RWPE2 (cell line): ENCODE measurements around the gene SYMPK.

Experiments
- ATAC-seq: fragments of 200-7000 bp; cut with Tn5 transposase; 3 replicates; pipeline ENCODE4 v1.9.1; 2021; ENCODE audit warnings: low read depth
- DNase-seq: peaks from one replicate; pipeline ENCODE4 v3.0.0-alpha.2; 2020; ENCODE audit warnings: low spot score
- H3K27ac ChIP-seq: fragments of 450-650 bp; 2 replicates; pipeline ENCODE4 v1.5.1; 2017; ENCODE audit warnings: mild to moderate bottlenecking; ENCODE audit not compliant: poor library complexity, severe bottlenecking
- H3K27me3 ChIP-seq: fragments of 250-450 bp; sonication (Bioruptor Pico); 2 replicates; pipeline ENCODE4 v1.5.1; 2021; ENCODE audit warnings: mild to moderate bottlenecking, moderate library complexity; ENCODE audit not compliant: insufficient read depth, poor library complexity, severe bottlenecking
- H3K36me3 ChIP-seq: fragments of 250-450 bp; sonication (Bioruptor Pico); 2 replicates; pipeline ENCODE4 v1.5.1; 2020; ENCODE audit warnings: low read depth, mild to moderate bottlenecking, moderate library complexity
- H3K4me1 ChIP-seq: fragments of 250-450 bp; sonication (Bioruptor Pico); 2 replicates; pipeline ENCODE4 v1.5.1; 2021; ENCODE audit warnings: mild to moderate bottlenecking, moderate library complexity; ENCODE audit not compliant: insufficient read depth, poor library complexity, severe bottlenecking
- H3K4me3 ChIP-seq: fragments of 250-450 bp; sonication (Bioruptor Pico); 2 replicates; pipeline ENCODE4 v1.5.1; 2021; ENCODE audit warnings: mild to moderate bottlenecking, moderate library complexity; ENCODE audit not compliant: severe bottlenecking
- H3K9me3 ChIP-seq: fragments of 250-450 bp; sonication (Bioruptor Pico); 2 replicates; pipeline ENCODE4 v1.5.1; 2021; ENCODE audit warnings: mild to moderate bottlenecking, moderate library complexity; ENCODE audit not compliant: severe bottlenecking
- CTCF ChIP-seq: fragments of 450-650 bp; IDR thresholded peaks from one replicate; pipeline ENCODE4 v1.5.1; 2017; ENCODE audit warnings: mild to moderate bottlenecking, moderate library complexity; ENCODE audit not compliant: poor library complexity, severe bottlenecking

The SYMPK gene

GRCh38 chr19:45815481-45816216 lies 47.3 kb downstream of the SYMPK start:
- Histone ChIP-seq H3K36me3 (peaks cover 4% of the 10 kb centered on the region; the same call in 1 of the 2 replicates), H3K4me1 (peaks cover 6% of the 10 kb centered on the region), H3K9me3 (no peaks in the 10 kb centered on the region), H3K27ac (no peak overlapping the region), H3K27me3 (no peaks in the 10 kb centered on the region), H3K4me3 (no peak overlapping the region)
- no peak for TF ChIP-seq CTCF
- DNase-seq (no peak), ATAC-seq (no peak)

GRCh38 chr19:45814851-45815480 lies 48.0 kb downstream of the SYMPK start, which contains the start of gene RSPH6A:
RSPH6A (minus strand) TSS chr19:45815308; CDS start chr19:45815176, 132 bp downstream.
- TF ChIP-seq CTCF: no peak
- Histone ChIP-seq H3K4me1 (peaks cover 12% of the 10 kb centered on the region), H3K27me3 (no peaks in the 10 kb centered on the region), H3K9me3 (no peaks in the 10 kb centered on the region), H3K27ac (peak within 1 kb of the TSS; percentile 3), H3K4me3 (no peak within 1 kb of the TSS), H3K36me3 (peaks cover under 1% of the 10 kb centered on the region; the same call in 1 of the 2 replicates)
- DNase-seq (no peak), ATAC-seq (no peak)

- H3K27ac ChIP-seq: peak overlapping the region; percentile 3
- no peaks in the 10 kb centered on the region for H3K36me3 ChIP-seq
- ATAC-seq: peak; percentile 22; the same call in 2 of the 3 replicates
These were observed 48.7 kb downstream of the SYMPK start for GRCh38 chr19:45814166-45814780.

GRCh38 chr19:45812297-45812696 lies 50.6 kb downstream of the SYMPK start:
- Histone ChIP-seq H3K36me3 (no peaks in the 10 kb centered on the region), H3K4me3 (no peak overlapping the region), H3K9me3 (no peaks in the 10 kb centered on the region), H3K27me3 (no peaks in the 10 kb centered on the region), H3K4me1 (peaks cover 20% of the 10 kb centered on the region), H3K27ac (no peak overlapping the region)
- ATAC-seq: no peak
- no peak for DNase-seq
- no peak for TF ChIP-seq CTCF

More at GRCh38 chr19:45814166-45814780, 48.7 kb downstream of the SYMPK start:
- no peak for TF ChIP-seq CTCF
- H3K4me3 ChIP-seq: no peak overlapping the region
- no peaks in the 10 kb centered on the region for H3K9me3 ChIP-seq
- H3K4me1 ChIP-seq: peaks cover 19% of the 10 kb centered on the region
- no peak for DNase-seq
- no peaks in the 10 kb centered on the region for H3K27me3 ChIP-seq
